Vagina (tissue), 2 donors: ENCODE measurements around the gene COL9A3.

Source experiments
- CTCF ChIP-seq, 3 experiments: fragments of 450-650 bp in 2 of 3; fragments of 200-600 bp in 1 of 3; sonication (generic) in 1 of 3; IDR thresholded peaks; one replicate each; pipeline ENCODE4 v1.5.1; 2017 to 2019; ENCODE audit warnings: antibody characterized with exemption in 3 of 3, mild to moderate bottlenecking in 2 of 3, moderate library complexity in 2 of 3
- POLR2A ChIP-seq, 2 donors: fragments of 450-650 bp; IDR thresholded peaks; one replicate each; pipeline ENCODE4 v1.6.1; 2017; ENCODE audit warnings: antibody characterized with exemption in 2 of 2, mild to moderate bottlenecking in 2 of 2, moderate library complexity in 2 of 2
- POLR2AphosphoS5 ChIP-seq, 2 donors: sonication (generic); formaldehyde crosslinking; IDR thresholded peaks; one replicate each; pipeline ENCODE4 v1.9.0; 2017; ENCODE audit warnings: antibody characterized with exemption in 2 of 2, mild to moderate bottlenecking in 2 of 2, low read depth in 1 of 2; ENCODE audit not compliant: insufficient read depth in 1 of 2

GRCh38 chr20:62782893-62783278, 34.0 kb upstream of the COL9A3 start:
- TF ChIP-seq CTCF (IDR thresholded peaks at IDR 0.05): no peak
- no peak for TF ChIP-seq POLR2AphosphoS5 (IDR thresholded peaks at IDR 0.05; ENCODE audit: insufficient read depth in 1 of 2, low read depth in 1 of 2)
- TF ChIP-seq POLR2A (IDR thresholded peaks at IDR 0.05): no peak
